Loucy (cell line): ENCODE results near the gene ZNF536.

ENCODE experiments used
- EZH2phosphoT487 ChIP-seq: fragments of 200-600 bp; IDR thresholded peaks from 2 replicates; pipeline ENCODE4 v1.6.1; 2018; ENCODE audit warnings: antibody characterized with exemption, mild to moderate bottlenecking, moderate library complexity, borderline replicate concordance
- TF ChIP-seq, protein P1 (sequence below): fragments of 200-600 bp; sonication (generic); conservative IDR thresholded peaks from 2 replicates; pipeline ENCODE4 v1.5.1; 2014; ENCODE audit warnings: mild to moderate bottlenecking, antibody characterized with exemption, low read length

DNA sequence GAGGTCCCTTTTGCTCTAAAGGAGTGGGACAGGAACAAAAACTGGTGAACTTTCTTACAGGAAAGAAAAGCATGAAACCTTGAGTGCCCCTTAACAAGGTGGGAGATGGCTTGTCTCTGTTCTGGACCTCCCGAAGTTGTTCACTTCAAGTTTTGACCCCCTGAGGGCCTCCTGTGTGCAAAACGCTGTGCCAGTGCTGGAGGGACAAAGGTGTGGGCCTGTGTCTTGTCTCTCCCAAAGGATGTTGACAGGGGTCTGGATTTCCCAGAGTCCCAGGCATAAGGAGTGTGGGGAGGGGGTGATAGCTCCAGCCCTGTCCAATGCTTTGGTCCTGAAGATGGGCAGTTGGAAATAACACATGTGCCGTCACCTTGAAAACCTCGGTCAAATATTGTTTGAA is 6.5 kb downstream of the ZNF536 start:
- TF ChIP-seq, protein P1, sequence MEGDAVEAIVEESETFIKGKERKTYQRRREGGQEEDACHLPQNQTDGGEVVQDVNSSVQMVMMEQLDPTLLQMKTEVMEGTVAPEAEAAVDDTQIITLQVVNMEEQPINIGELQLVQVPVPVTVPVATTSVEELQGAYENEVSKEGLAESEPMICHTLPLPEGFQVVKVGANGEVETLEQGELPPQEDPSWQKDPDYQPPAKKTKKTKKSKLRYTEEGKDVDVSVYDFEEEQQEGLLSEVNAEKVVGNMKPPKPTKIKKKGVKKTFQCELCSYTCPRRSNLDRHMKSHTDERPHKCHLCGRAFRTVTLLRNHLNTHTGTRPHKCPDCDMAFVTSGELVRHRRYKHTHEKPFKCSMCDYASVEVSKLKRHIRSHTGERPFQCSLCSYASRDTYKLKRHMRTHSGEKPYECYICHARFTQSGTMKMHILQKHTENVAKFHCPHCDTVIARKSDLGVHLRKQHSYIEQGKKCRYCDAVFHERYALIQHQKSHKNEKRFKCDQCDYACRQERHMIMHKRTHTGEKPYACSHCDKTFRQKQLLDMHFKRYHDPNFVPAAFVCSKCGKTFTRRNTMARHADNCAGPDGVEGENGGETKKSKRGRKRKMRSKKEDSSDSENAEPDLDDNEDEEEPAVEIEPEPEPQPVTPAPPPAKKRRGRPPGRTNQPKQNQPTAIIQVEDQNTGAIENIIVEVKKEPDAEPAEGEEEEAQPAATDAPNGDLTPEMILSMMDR, result no peak
- TF ChIP-seq EZH2phosphoT487, result no peak
